Spleen (tissue), 11 donors: Measurements from ENCODE around the gene RBMS1. TPM values are rescaled to one million over a fixed set of nuclear protein-coding genes. Genes with fewer than 3 reads are reported as not detected.

Experiments used
- DNase-seq: peaks from one replicate; pipeline ENCODE4 v3.0.0-alpha.2; 2020
- H3K27ac ChIP-seq, 8 donors: fragments of 200-600 bp; sonication (generic) in 7 of 8; 1 replicate in 4 of 8; 2 replicates in 4 of 8; pipeline versions ENCODE4 v1.5.0 to v1.8.0; 2016 to 2021; ENCODE audit warnings: inconsistent platforms in 4 of 8, mild to moderate bottlenecking in 4 of 8, moderate library complexity in 1 of 8
- H3K27me3 ChIP-seq, 7 donors: fragments of 200-600 bp; sonication (generic) in 6 of 7; replicated peaks in 1 of 7; 1 replicate in 4 of 7; 2 replicates in 3 of 7; pipeline versions ENCODE4 v1.5.0 to v1.8.0; 2016 to 2021; ENCODE audit warnings: inconsistent platforms in 3 of 7, mild to moderate bottlenecking in 1 of 7
- H3K36me3 ChIP-seq, 6 donors: fragments of 200-600 bp; sonication (generic) in 5 of 6; 1 replicate in 4 of 6; 2 replicates in 2 of 6; pipeline versions ENCODE4 v1.5.0 to v1.8.0; 2016 to 2021; ENCODE audit warnings: inconsistent platforms in 2 of 6
- H3K4me1 ChIP-seq, 6 donors: fragments of 200-600 bp; sonication (generic) in 5 of 6; 1 replicate in 3 of 6; 2 replicates in 3 of 6; pipeline versions ENCODE4 v1.5.0 to v1.8.0; 2016 to 2021; ENCODE audit warnings: inconsistent platforms in 3 of 6
- H3K4me3 ChIP-seq, 8 donors: fragments of 200-600 bp; sonication (generic) in 7 of 8; 1 replicate in 4 of 8; 2 replicates in 4 of 8; pipeline versions ENCODE4 v1.5.0 to v1.8.0; 2016 to 2021; ENCODE audit warnings: inconsistent platforms in 4 of 8, mild to moderate bottlenecking in 4 of 8, moderate library complexity in 2 of 8
- H3K9me3 ChIP-seq, 8 donors: fragments of 200-600 bp; sonication (generic) in 7 of 8; 1 replicate in 4 of 8; 2 replicates in 4 of 8; pipeline versions ENCODE4 v1.5.0 to v1.8.0; 2016 to 2021; ENCODE audit warnings: inconsistent platforms in 4 of 8
- CTCF ChIP-seq, 11 experiments: fragments of 200-600 bp in 7 of 11; fragments of 450-650 bp in 4 of 11; sonication (generic) in 4 of 11; IDR thresholded peaks in 8 of 11; conservative IDR thresholded peaks in 3 of 11; 1 replicate in 7 of 11; 2 replicates in 4 of 11; pipeline versions ENCODE4 v1.4.0 to v1.8.0; 2016 to 2021; ENCODE audit warnings: antibody characterized with exemption in 11 of 11, inconsistent platforms in 4 of 11, mild to moderate bottlenecking in 1 of 11
- POLR2A ChIP-seq, 3 donors: fragments of 450-650 bp; IDR thresholded peaks; one replicate each; pipeline ENCODE4 v1.5.1; 2017; ENCODE audit warnings: antibody characterized with exemption in 3 of 3, mild to moderate bottlenecking in 1 of 3
- POLR2AphosphoS5 ChIP-seq, 3 donors: sonication (generic); formaldehyde crosslinking; IDR thresholded peaks; one replicate each; pipeline ENCODE4 v1.5.1; 2017; ENCODE audit warnings: antibody characterized with exemption in 3 of 3
- WGBS, 5 donors: extraction: QIAGEN DNeasy Blood & Tissue Kit in 3 of 5; methylation state at CpG; one replicate each; pipeline versions ENCODE4 v1.1.5 to v1.1.7; 2013 to 2018; 5-methylcytosine and 5-hydroxymethylcytosine counted together
- intact Hi-C: fragments of 100-400 bp; cut with DNase I; formaldehyde crosslinking; loops from one replicate; pipeline ENCODE4 v1.15.0; 2023; ENCODE audit warnings: low total_unique reads
- polyA plus RNA-seq, 3 donors: library from polyadenylated mRNA; stranded (reverse); fragments of 200-250 nt; gene quantifications; one replicate each; pipeline ENCODE4 v1.2.1, GENCODE V29; 2013
- total RNA-seq, 7 donors: library from RNA; depleted of rRNA in 3 of 7; stranded (reverse); fragments of >200 nt in 3 of 7; fragmentation: NEBNext Ultra II Directional in 4 of 7; extraction: Animal tissue kit (Norgen Biotek cat#: 25700) in 4 of 7; gene quantifications; one replicate each; pipeline versions ENCODE4 v1.1.0 to v1.2.1, GENCODE V29; 2016 to 2021
- donor health status: healthy with polysubstance abuse.
- donor health status: DM: no; HTN: no; CAD: no; lungs with moderate emphysema.
- donor health status: DM: no; HTN: no; CAD: no.
- donor health status: Bipolar disorder and iron deficiency.
- donor health status: healthy.
- donor health status: DM: no; HTN: no; CAD: no.
- donor health status: DM: yes; HTN: yes; CAD: no.

The RBMS1 gene
- total and polyA plus RNA-seq, 10 donors: 18.8 to 151 (median 118) TPM

GRCh38 chr2:160381425-160381951 lies 112.1 kb downstream of the RBMS1 start:
- DNase-seq: no peak
- H3K9me3 ChIP-seq: no peaks in the 10 kb centered on the region
- intact Hi-C loops: no loop called here
- WGBS, 5 donors: 21 to 40% (median 27%) methylated on average over 5 of the region's 5 CpGs
- H3K36me3 ChIP-seq: no peaks in the 10 kb centered on the region
- H3K27me3 ChIP-seq: no peaks in the 10 kb centered on the region
- H3K27ac ChIP-seq: peak overlapping the region; percentile 4 to 85 (median 82)
- TF ChIP-seq CTCF (IDR thresholded peaks at IDR 0.05 in 8 of 11, conservative IDR thresholded peaks at IDR 0.05 in 3 of 11): no peak
- TF ChIP-seq POLR2AphosphoS5 (IDR thresholded peaks at IDR 0.05): no peak
- TF ChIP-seq POLR2A (IDR thresholded peaks at IDR 0.05): no peak
- H3K4me3 ChIP-seq: peak overlapping the region in 1 of 8 donors; percentile 18
- H3K4me1 ChIP-seq: peaks cover 48 to 100% (median 93%) of the 10 kb centered on the region in 6 donors

- H3K27ac ChIP-seq: peak overlapping the region; percentile 59 to 85 (median 82)
Observed at GRCh38 chr2:160380611-160381010, 113.0 kb downstream of the RBMS1 start.

GRCh38 chr2:160380000-160380570 lies 113.5 kb downstream of the RBMS1 start:
- no peaks in the 10 kb centered on the region for H3K9me3 ChIP-seq
- H3K27me3 ChIP-seq: no peaks in the 10 kb centered on the region
- TF ChIP-seq POLR2AphosphoS5 (IDR thresholded peaks at IDR 0.05) (no peak), POLR2A (IDR thresholded peaks at IDR 0.05) (no peak), CTCF (IDR thresholded peaks at IDR 0.05 in 8 of 11, conservative IDR thresholded peaks at IDR 0.05 in 3 of 11) (no peak)
- intact Hi-C loops: no loop called here
- peaks cover 62 to 100% (median 95%) of the 10 kb centered on the region in 6 donors for H3K4me1 ChIP-seq
- DNase-seq: no peak
- peak overlapping the region; percentile 59 to 85 (median 82) for H3K27ac ChIP-seq
- 60 to 77% (median 69%) methylated on average over 7 of the region's 7 CpGs for WGBS, 5 donors
- H3K36me3 ChIP-seq: no peaks in the 10 kb centered on the region
- peak overlapping the region in 1 of 8 donors; percentile 16 for H3K4me3 ChIP-seq

More at GRCh38 chr2:160380611-160381010, 113.0 kb downstream of the RBMS1 start:
- intact Hi-C loops: no loop called here
- H3K36me3 ChIP-seq: no peaks in the 10 kb centered on the region
- peak overlapping the region in 1 of 8 donors; percentile 16 for H3K4me3 ChIP-seq
- TF ChIP-seq POLR2A (IDR thresholded peaks at IDR 0.05) (no peak), POLR2AphosphoS5 (IDR thresholded peaks at IDR 0.05) (peak in 1 of 3 donors; percentile 40)
- 15 to 43% (median 31%) methylated on average over 5 of the region's 5 CpGs for WGBS, 5 donors
- no peaks in the 10 kb centered on the region for H3K27me3 ChIP-seq
- H3K9me3 ChIP-seq: no peaks in the 10 kb centered on the region
- no peak for DNase-seq
- H3K4me1 ChIP-seq: peaks cover 57 to 100% (median 95%) of the 10 kb centered on the region in 6 donors

- intact Hi-C loops: no loop called here
- peaks cover 68 to 100% (median 95%) of the 10 kb centered on the region in 6 donors for H3K4me1 ChIP-seq
- no peaks in the 10 kb centered on the region for H3K27me3 ChIP-seq
- peak overlapping the region in 1 of 8 donors; percentile 3 for H3K4me3 ChIP-seq
- no peak for DNase-seq
- H3K9me3 ChIP-seq: no peaks in the 10 kb centered on the region
- TF ChIP-seq POLR2AphosphoS5 (IDR thresholded peaks at IDR 0.05) (no peak), CTCF (IDR thresholded peaks at IDR 0.05 in 8 of 11, conservative IDR thresholded peaks at IDR 0.05 in 3 of 11) (no peak), POLR2A (IDR thresholded peaks at IDR 0.05) (no peak)
- 22 to 46% (median 28%) methylated on average over 3 of the region's 3 CpGs for WGBS, 5 donors
- H3K27ac ChIP-seq: peak overlapping the region; percentile 59 to 85 (median 82)
- H3K36me3 ChIP-seq: no peaks in the 10 kb centered on the region
Observed at GRCh38 chr2:160379399-160379798, 114.2 kb downstream of the RBMS1 start.
